Mesendoderm (in vitro differentiated cells): ENCODE data around the gene RASL10A.
"Not testable (repeated sequence)": the region's sequence is repeated elsewhere in the genome, so short reads cannot be mapped to it uniquely, and the experiment has no call there.

Experiments used
- DNase-seq: peaks from one replicate; pipeline ENCODE4 v3.0.0; 2013
- H2AK5ac ChIP-seq: 2 replicates; pipeline ENCODE4 v1.6.1; 2013; ENCODE audit warnings: low read length, inconsistent platforms
- H2BK120ac ChIP-seq: 2 replicates; pipeline ENCODE4 v1.6.1; 2013; ENCODE audit warnings: low read depth, mild to moderate bottlenecking, low read length, moderate library complexity, mixed read lengths
- H2BK15ac ChIP-seq: replicated peaks from 2 replicates; pipeline ENCODE4 v1.6.1; 2013; ENCODE audit warnings: low read depth, mild to moderate bottlenecking, moderate library complexity
- H2BK5ac ChIP-seq: 2 replicates; pipeline ENCODE4 v1.6.1; 2013; ENCODE audit warnings: low read length, inconsistent platforms
- H3K18ac ChIP-seq: 2 replicates; pipeline ENCODE4 v1.6.1; 2013; ENCODE audit warnings: mild to moderate bottlenecking, low read length, mixed read lengths
- H3K23ac ChIP-seq: one replicate; pipeline ENCODE4 v1.6.1; 2013; ENCODE audit warnings: low read length
- H3K27ac ChIP-seq: 2 replicates; pipeline ENCODE4 v1.5.1; 2013; ENCODE audit warnings: low read depth, mild to moderate bottlenecking, inconsistent platforms, low read length, moderate library complexity
- H3K27me3 ChIP-seq: 2 replicates; pipeline ENCODE4 v1.6.1; 2013; ENCODE audit warnings: low read length, control low read depth, mild to moderate bottlenecking, inconsistent platforms; ENCODE audit not compliant: insufficient read depth, poor library complexity
- H3K36me3 ChIP-seq: 2 replicates; pipeline ENCODE4 v1.6.1; 2013; ENCODE audit warnings: low read length, inconsistent platforms; ENCODE audit not compliant: control insufficient read depth, insufficient read depth
- H3K4ac ChIP-seq: one replicate; pipeline ENCODE4 v1.6.1; 2013; ENCODE audit warnings: low read depth, mild to moderate bottlenecking, low read length, moderate library complexity
- H3K4me1 ChIP-seq: 2 replicates; pipeline ENCODE4 v1.6.1; 2013; ENCODE audit warnings: low read depth, low read length, inconsistent platforms; ENCODE audit not compliant: control insufficient read depth
- H3K4me2 ChIP-seq: 2 replicates; pipeline ENCODE4 v1.6.1; 2013; ENCODE audit warnings: low read length
- H3K4me3 ChIP-seq: 2 replicates; pipeline ENCODE4 v1.5.1; 2013; ENCODE audit warnings: mild to moderate bottlenecking, low read length
- H3K56ac ChIP-seq: one replicate; pipeline ENCODE4 v1.6.1; 2013; ENCODE audit warnings: low read length
- H3K79me1 ChIP-seq: 2 replicates; pipeline ENCODE4 v1.6.1; 2013; ENCODE audit warnings: low read length, inconsistent platforms
- H3K79me2 ChIP-seq: 2 replicates; pipeline ENCODE4 v1.6.1; 2013; ENCODE audit warnings: mild to moderate bottlenecking, low read length; ENCODE audit not compliant: control insufficient read depth, insufficient read depth
- H3K9ac ChIP-seq: 2 replicates; pipeline ENCODE4 v1.6.1; 2013; ENCODE audit warnings: low read length, inconsistent platforms
- H4K5ac ChIP-seq: one replicate; pipeline ENCODE4 v1.6.1; 2013; ENCODE audit warnings: low read length
- H4K8ac ChIP-seq: one replicate; pipeline ENCODE4 v1.6.1; 2013; ENCODE audit warnings: low read depth, mild to moderate bottlenecking, control low read depth, low read length, moderate library complexity
- WGBS: extraction: QIAGEN DNeasy Blood & Tissue Kit; methylation state at CpG from one replicate; pipeline ENCODE4 v1.1.7; 2013; ENCODE audit warnings: low lambda C conversion rate, missing lambda C conversion rate; ENCODE audit not compliant: insufficient coverage; ENCODE audit errors: extremely low coverage; 5-methylcytosine and 5-hydroxymethylcytosine counted together

RASL10A gene

GRCh38 chr22:29345932-29346331 lies 30.4 kb upstream of the RASL10A start:
- Histone ChIP-seq H3K4me1 (no peaks in the 10 kb centered on the region), H2BK120ac (no peak overlapping the region), H3K4me3 (no peak overlapping the region), H3K27ac (no peak overlapping the region), H3K79me1 (no peaks in the 10 kb centered on the region), H3K23ac (no peak overlapping the region), H3K36me3 (peaks cover 24% of the 10 kb centered on the region), H4K8ac (no peak overlapping the region), H4K5ac (no peak overlapping the region), H2BK5ac (no peak overlapping the region), H3K27me3 (no peaks in the 10 kb centered on the region), H3K4me2 (no peak overlapping the region), H2BK15ac (no peak overlapping the region), H3K18ac (no peak overlapping the region), H3K56ac (no peak overlapping the region), H2AK5ac (no peak overlapping the region), H3K4ac (no peak overlapping the region), H3K9ac (no peak overlapping the region), H3K79me2 (no peaks in the 10 kb centered on the region)
- DNase-seq = no peak

DNA sequence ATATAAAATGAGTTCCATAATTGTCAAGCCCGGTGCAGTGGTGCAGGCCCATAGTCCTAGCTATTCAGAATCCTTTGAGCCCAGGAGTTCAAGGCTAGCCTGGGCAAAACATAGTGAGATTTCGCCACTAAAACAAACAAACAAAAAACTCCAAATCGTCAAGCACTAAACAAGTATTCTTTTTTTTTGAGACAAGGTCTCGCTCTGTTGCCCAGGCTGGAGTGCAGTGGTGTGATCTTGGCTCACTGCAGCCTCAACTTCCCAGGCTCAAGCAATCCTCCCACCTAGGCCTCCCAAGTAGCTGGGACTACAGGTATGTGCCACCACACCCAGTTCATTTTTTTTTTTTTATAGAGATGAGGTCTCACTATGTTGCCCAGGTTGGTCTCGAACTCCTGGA lies 29.4 kb upstream of the RASL10A start:
- not testable (repeated sequence) for H3K4me1 ChIP-seq
- WGBS = no CpG with 5 or more reads among the region's 5 CpGs
- peaks cover 26% of the 10 kb centered on the region for H3K36me3 ChIP-seq

DNA sequence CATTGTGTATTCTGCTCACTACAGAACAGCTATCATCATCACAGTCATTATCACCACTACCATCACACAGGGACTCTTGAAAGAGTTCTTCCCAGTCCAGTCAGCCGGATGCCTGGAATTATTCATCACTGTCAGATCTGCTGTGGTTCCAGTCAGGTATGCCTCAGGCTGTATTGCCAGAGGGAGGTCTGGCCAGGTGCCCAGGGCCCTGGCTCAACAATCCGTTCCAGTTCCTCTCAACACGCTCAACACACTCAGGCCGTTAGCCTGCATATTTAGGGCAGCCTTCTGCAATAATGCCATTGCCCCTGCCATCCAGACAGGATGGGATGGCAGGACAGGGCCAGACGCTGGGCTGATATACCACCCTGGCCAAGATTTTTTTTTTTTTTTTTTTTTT lies 28.6 kb upstream of the RASL10A start:
- H3K56ac ChIP-seq = no peak overlapping the region
- no peak overlapping the region for H3K4me2 ChIP-seq
- H3K18ac ChIP-seq = no peak overlapping the region
- no peak overlapping the region for H3K4me3 ChIP-seq
- H3K23ac ChIP-seq = no peak overlapping the region
- H4K8ac ChIP-seq = no peak overlapping the region
- H2BK120ac ChIP-seq = no peak overlapping the region
- no peak overlapping the region for H3K9ac ChIP-seq
- no peaks in the 10 kb centered on the region for H3K79me2 ChIP-seq
- H2AK5ac ChIP-seq = no peak overlapping the region
- H2BK15ac ChIP-seq = no peak overlapping the region
- H4K5ac ChIP-seq = no peak overlapping the region
- no peak overlapping the region for H3K4ac ChIP-seq
- H3K27me3 ChIP-seq = no peaks in the 10 kb centered on the region
- peaks cover 23% of the 10 kb centered on the region for H3K36me3 ChIP-seq
- no CpG with 5 or more reads among the region's 5 CpGs for WGBS
- DNase-seq = peak; percentile 37
- H3K79me1 ChIP-seq = no peaks in the 10 kb centered on the region
- H3K4me1 ChIP-seq = no peaks in the 10 kb centered on the region
- no peak overlapping the region for H3K27ac ChIP-seq
- H2BK5ac ChIP-seq = no peak overlapping the region

More for the DNA sequence above, 29.4 kb upstream of the RASL10A start:
- H3K4me2 ChIP-seq, H3K27ac ChIP-seq, H2AK5ac ChIP-seq, H3K9ac ChIP-seq, H4K8ac ChIP-seq, H4K5ac ChIP-seq, H3K23ac ChIP-seq, H3K4ac ChIP-seq, H3K18ac ChIP-seq, H2BK15ac ChIP-seq, H3K79me1 ChIP-seq, H3K79me2 ChIP-seq, H2BK5ac ChIP-seq, H3K56ac ChIP-seq, H2BK120ac ChIP-seq, H3K27me3 ChIP-seq, H3K4me3 ChIP-seq, DNase-seq: not testable (repeated sequence)

- H3K23ac ChIP-seq = no peak overlapping the region
- H3K27me3 ChIP-seq = no peaks in the 10 kb centered on the region
- no peak overlapping the region for H3K9ac ChIP-seq
- no peak overlapping the region for H4K8ac ChIP-seq
- no peak overlapping the region for H2BK5ac ChIP-seq
- no peak overlapping the region for H4K5ac ChIP-seq
- H3K4me1 ChIP-seq = no peaks in the 10 kb centered on the region
- no peak for DNase-seq
- H3K4ac ChIP-seq = no peak overlapping the region
- H3K4me3 ChIP-seq = no peak overlapping the region
- no peak overlapping the region for H3K27ac ChIP-seq
- no peaks in the 10 kb centered on the region for H3K79me2 ChIP-seq
- H2AK5ac ChIP-seq = no peak overlapping the region
- no CpG with 5 or more reads among the region's 7 CpGs for WGBS
- no peak overlapping the region for H3K4me2 ChIP-seq
- H3K79me1 ChIP-seq = no peaks in the 10 kb centered on the region
- no peak overlapping the region for H3K18ac ChIP-seq
- H2BK120ac ChIP-seq = no peak overlapping the region
- H3K56ac ChIP-seq = no peak overlapping the region
- H3K36me3 ChIP-seq = peaks cover 25% of the 10 kb centered on the region
- no peak overlapping the region for H2BK15ac ChIP-seq
Observed at GRCh38 chr22:29343313-29343805, 27.9 kb upstream of the RASL10A start.

DNA sequence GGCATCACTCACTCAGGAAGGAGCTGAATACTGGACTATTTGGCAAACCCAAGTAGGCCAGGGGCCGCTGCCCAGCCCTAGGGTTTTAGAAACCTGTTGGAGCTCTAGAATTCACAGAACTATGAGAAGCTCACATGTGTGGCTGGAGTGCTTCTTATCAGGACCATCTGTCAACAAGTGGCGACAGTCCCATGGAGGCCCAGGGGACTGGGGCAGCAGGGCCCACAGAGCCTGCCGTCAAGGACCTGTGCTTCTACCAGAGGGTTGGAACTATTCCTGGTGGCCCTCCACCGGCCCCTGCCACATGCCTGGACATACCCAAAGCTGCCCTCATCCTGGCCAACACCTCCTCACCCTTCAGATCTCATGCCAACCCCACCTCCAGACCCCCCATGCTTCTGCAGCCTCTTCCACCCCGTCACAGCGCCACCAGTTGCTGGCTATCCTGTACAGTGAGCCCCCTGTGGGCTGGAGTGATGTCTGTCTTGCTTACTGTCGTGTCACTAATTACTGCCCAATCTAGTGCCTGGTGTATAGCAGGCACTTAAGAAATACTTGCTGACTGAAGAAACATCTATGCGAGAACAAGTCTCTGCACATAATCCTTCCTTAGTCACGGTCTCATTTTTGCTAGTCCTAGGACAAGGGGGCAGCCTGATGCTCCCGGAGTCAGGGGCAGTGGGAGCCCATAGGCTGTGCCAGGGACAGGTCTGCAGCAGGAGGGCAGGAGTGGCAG lies 27.2 kb upstream of the RASL10A start:
- WGBS = no CpG with 5 or more reads among the region's 10 CpGs
- Histone ChIP-seq H3K18ac (no peak overlapping the region), H3K56ac (no peak overlapping the region), H3K79me2 (no peaks in the 10 kb centered on the region), H3K9ac (no peak overlapping the region), H3K36me3 (peaks cover 22% of the 10 kb centered on the region), H2BK120ac (no peak overlapping the region), H3K79me1 (no peaks in the 10 kb centered on the region), H2BK5ac (no peak overlapping the region), H3K27me3 (no peaks in the 10 kb centered on the region), H2BK15ac (no peak overlapping the region), H4K5ac (no peak overlapping the region), H3K27ac (no peak overlapping the region), H3K4me3 (no peak overlapping the region), H3K4ac (no peak overlapping the region), H3K4me1 (no peaks in the 10 kb centered on the region), H2AK5ac (no peak overlapping the region), H3K23ac (no peak overlapping the region), H4K8ac (no peak overlapping the region), H3K4me2 (no peak overlapping the region)
- DNase-seq = no peak

GRCh38 chr22:29342177-29342576 lies 26.7 kb upstream of the RASL10A start:
- H3K79me2 ChIP-seq = no peaks in the 10 kb centered on the region
- H3K4me1 ChIP-seq = no peaks in the 10 kb centered on the region
- no peak overlapping the region for H2AK5ac ChIP-seq
- WGBS = no CpG with 5 or more reads among the region's 6 CpGs
- no peak overlapping the region for H2BK5ac ChIP-seq
- no peak overlapping the region for H4K5ac ChIP-seq
- H3K4me3 ChIP-seq = no peak overlapping the region
- no peak overlapping the region for H4K8ac ChIP-seq
- H3K4me2 ChIP-seq = no peak overlapping the region
- no peak overlapping the region for H3K9ac ChIP-seq
- H2BK15ac ChIP-seq = no peak overlapping the region
- H3K27ac ChIP-seq = no peak overlapping the region
- no peak overlapping the region for H3K4ac ChIP-seq
- H2BK120ac ChIP-seq = no peak overlapping the region
- DNase-seq = no peak
- no peak overlapping the region for H3K18ac ChIP-seq
- peaks cover 20% of the 10 kb centered on the region for H3K36me3 ChIP-seq
- no peak overlapping the region for H3K23ac ChIP-seq
- H3K56ac ChIP-seq = no peak overlapping the region
- no peaks in the 10 kb centered on the region for H3K79me1 ChIP-seq
- no peaks in the 10 kb centered on the region for H3K27me3 ChIP-seq
